ENCODE measurements around the gene LYPD3.

Gene LYPD3

DNA sequence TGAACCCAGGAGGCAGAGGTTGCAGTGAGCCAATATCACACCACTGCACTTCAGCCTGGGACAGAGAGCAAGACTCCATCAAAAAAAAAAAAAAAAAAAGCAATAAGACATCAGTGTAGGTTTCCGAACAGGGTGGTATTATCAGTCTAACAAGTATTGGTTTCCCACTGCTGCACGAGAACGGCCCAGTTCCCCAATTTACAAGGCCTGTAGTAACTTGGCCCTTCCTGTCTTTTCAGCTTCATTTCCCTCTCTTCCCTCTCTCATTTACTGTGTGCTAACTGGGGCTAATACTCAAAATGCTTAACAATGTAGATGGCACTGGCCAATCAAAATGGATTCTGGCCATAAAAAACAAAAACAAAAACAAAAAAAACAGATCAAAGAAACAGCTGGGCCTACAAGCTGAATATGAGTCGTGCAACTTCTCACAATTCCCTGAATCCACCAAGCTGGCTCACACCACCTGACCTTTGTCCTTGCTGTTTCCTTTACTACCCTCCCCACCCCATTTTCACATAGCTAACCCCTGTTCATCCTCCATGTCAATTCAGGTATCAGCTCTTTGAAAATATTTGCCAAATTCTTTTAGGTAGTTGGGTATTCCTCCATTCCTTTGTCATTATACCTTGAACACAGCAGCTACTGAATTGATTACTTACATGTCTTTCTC is 48.3 kb downstream of the LYPD3 start:
- TF ChIP-seq, protein P1, sequence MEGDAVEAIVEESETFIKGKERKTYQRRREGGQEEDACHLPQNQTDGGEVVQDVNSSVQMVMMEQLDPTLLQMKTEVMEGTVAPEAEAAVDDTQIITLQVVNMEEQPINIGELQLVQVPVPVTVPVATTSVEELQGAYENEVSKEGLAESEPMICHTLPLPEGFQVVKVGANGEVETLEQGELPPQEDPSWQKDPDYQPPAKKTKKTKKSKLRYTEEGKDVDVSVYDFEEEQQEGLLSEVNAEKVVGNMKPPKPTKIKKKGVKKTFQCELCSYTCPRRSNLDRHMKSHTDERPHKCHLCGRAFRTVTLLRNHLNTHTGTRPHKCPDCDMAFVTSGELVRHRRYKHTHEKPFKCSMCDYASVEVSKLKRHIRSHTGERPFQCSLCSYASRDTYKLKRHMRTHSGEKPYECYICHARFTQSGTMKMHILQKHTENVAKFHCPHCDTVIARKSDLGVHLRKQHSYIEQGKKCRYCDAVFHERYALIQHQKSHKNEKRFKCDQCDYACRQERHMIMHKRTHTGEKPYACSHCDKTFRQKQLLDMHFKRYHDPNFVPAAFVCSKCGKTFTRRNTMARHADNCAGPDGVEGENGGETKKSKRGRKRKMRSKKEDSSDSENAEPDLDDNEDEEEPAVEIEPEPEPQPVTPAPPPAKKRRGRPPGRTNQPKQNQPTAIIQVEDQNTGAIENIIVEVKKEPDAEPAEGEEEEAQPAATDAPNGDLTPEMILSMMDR (IDR thresholded peaks at IDR 0.05; ENCODE audit: low read depth, low read length, missing control alignments): no peak
- DNase-seq (ENCODE audit: extremely low read depth, low read depth): no peak
- H3K4me3 ChIP-seq (replicated peaks; ENCODE audit: low read depth, low read length): no peak overlapping the region

DNA sequence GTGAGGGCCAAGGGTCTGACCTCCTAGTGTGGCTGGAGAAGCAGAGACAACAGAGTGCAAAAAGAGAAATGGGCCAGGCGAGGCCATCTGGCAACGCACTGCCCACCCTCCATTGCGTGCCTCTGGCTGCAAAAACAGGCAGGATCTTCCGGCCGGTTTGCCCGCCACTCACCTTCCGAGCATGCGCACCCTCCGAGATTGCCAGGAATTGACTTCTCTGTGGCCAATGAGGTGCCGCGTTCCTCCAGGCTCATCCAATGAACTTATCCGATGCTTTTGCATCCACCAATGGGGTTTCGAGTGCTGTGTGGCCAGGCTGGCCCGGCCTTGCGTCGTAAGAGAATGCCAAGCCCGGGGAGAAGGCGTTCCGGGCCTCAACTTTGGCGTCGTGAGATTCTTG is 50.9 kb downstream of the LYPD3 start, which contains the start of gene TEX101:
TSS of gene TEX101 (plus strand) at position 337 of the 400 bp plus-strand sequence. CDS start 1,030 bp downstream, outside the sequence.
- no peak within 1 kb of the TSS for H3K4me3 ChIP-seq (replicated peaks; ENCODE audit: low read depth, low read length)
- no peak for DNase-seq (ENCODE audit: extremely low read depth, low read depth)
- TF ChIP-seq, protein P1 (IDR thresholded peaks at IDR 0.05; ENCODE audit: low read depth, low read length, missing control alignments): no peak

DNA sequence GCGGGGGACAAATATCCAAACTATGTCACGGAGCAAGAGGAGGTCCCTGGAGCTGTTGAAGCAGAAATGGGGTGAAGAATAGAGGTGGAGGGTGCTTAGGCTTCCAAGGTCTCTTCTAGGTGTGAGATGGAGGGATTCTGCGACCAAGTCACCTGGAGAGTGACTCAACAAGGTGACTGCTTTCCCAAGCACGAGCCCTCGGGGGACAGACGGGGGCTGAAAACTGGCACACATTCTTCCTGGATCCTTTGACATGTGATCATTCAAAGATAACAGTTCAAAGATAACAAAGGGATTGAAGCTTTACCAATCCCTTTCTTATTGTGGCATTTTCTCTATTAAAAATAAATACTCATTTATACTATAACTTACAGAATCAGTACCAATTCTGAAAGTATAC is 53.0 kb downstream of the LYPD3 start:
- TF ChIP-seq, protein P1 (IDR thresholded peaks at IDR 0.05; ENCODE audit: low read depth, low read length, missing control alignments): no peak
- no peak for DNase-seq (ENCODE audit: extremely low read depth, low read depth)
- H3K4me3 ChIP-seq (replicated peaks; ENCODE audit: low read depth, low read length): no peak overlapping the region
